ENCODE results near the gene LFNG.

The LFNG gene

GRCh38 chr7:2541291-2542010 is 21.9 kb downstream of the LFNG start:
- Histone ChIP-seq H3K4me1 (no peaks in the 10 kb centered on the region), H3K9me3 (no peaks in the 10 kb centered on the region), H3K36me3 (peaks cover 67% of the 10 kb centered on the region), H3K4me3 (ENCODE audit: low read depth, low read length) (no peak overlapping the region), H3K27me3 (no peaks in the 10 kb centered on the region)
- DNase-seq = no peak
- no peak for TF ChIP-seq CTCF (IDR thresholded peaks at IDR 0.05; ENCODE audit: low read depth, low read length)

GRCh38 chr7:2542011-2542915 is 22.7 kb downstream of the LFNG start:
- Histone ChIP-seq H3K4me3 (ENCODE audit: low read depth, low read length) (no peak overlapping the region), H3K9me3 (no peaks in the 10 kb centered on the region), H3K27me3 (no peaks in the 10 kb centered on the region), H3K36me3 (peaks cover 71% of the 10 kb centered on the region), H3K4me1 (no peaks in the 10 kb centered on the region)
- DNase-seq = no peak
- no peak for TF ChIP-seq CTCF (IDR thresholded peaks at IDR 0.05; ENCODE audit: low read depth, low read length)

- no peaks in the 10 kb centered on the region for H3K4me1 ChIP-seq
- H3K27me3 ChIP-seq = no peaks in the 10 kb centered on the region
- DNase-seq = no peak
- H3K4me3 ChIP-seq (ENCODE audit: low read depth, low read length) = no peak overlapping the region
- TF ChIP-seq CTCF (IDR thresholded peaks at IDR 0.05; ENCODE audit: low read depth, low read length) = no peak
- no peaks in the 10 kb centered on the region for H3K9me3 ChIP-seq
- H3K36me3 ChIP-seq = peaks cover 69% of the 10 kb centered on the region
These were observed 23.6 kb downstream of the LFNG start for GRCh38 chr7:2542916-2543871.

- Histone ChIP-seq H3K36me3 (peaks cover 62% of the 10 kb centered on the region), H3K4me3 (ENCODE audit: low read depth, low read length) (no peak overlapping the region), H3K4me1 (no peaks in the 10 kb centered on the region), H3K9me3 (no peaks in the 10 kb centered on the region), H3K27me3 (no peaks in the 10 kb centered on the region)
- no peak for DNase-seq
- TF ChIP-seq CTCF (IDR thresholded peaks at IDR 0.05; ENCODE audit: low read depth, low read length) = no peak
These were observed 25.1 kb downstream of the LFNG start for GRCh38 chr7:2544541-2545188.

GRCh38 chr7:2545746-2546425 is 26.3 kb downstream of the LFNG start:
- no peak for TF ChIP-seq CTCF (IDR thresholded peaks at IDR 0.05; ENCODE audit: low read depth, low read length)
- DNase-seq = no peak
- no peaks in the 10 kb centered on the region for H3K9me3 ChIP-seq
- no peaks in the 10 kb centered on the region for H3K27me3 ChIP-seq
- H3K4me3 ChIP-seq (ENCODE audit: low read depth, low read length) = no peak overlapping the region
- no peaks in the 10 kb centered on the region for H3K4me1 ChIP-seq
- peaks cover 56% of the 10 kb centered on the region for H3K36me3 ChIP-seq

Measured in BE2C (cell line).